HEK293 (cell line): ENCODE results near the gene FOXO6.
A peak's percentile ranks its signal among the peaks of the same experiment; 100 is the strongest.

Experiments used
- CTCF ChIA-PET: fragments of 350-600 bp; formaldehyde crosslinking; extraction: SDS; loops from one replicate; lab custom pipeline; 2021; ENCODE audit warnings: antibody characterized with exemption; lab: Yijun Ruan, JAX
- POLR2A ChIA-PET: fragments of 300-600 bp; formaldehyde crosslinking; extraction: SDS; loops from one replicate; lab custom pipeline; 2020; ENCODE audit warnings: antibody characterized with exemption, inconsistent platforms; lab: Yijun Ruan, JAX
- H3K27ac ChIP-seq: fragments of 200-500 bp; sonication (Bioruptor generic); 2 replicates; pipeline ENCODE4 v1.5.1; 2014; ENCODE audit warnings: low read depth, low read length, control low read depth, inconsistent platforms; ENCODE audit errors: extremely low read depth
- H3K36me3 ChIP-seq, 2 experiments: fragments of 200-500 bp in 1 of 2; sonication (Bioruptor generic) in 1 of 2; 1 replicate in 1 of 2; 2 replicates in 1 of 2; pipeline ENCODE4 v1.5.1; 2014 to 2017; ENCODE audit warnings: inconsistent platforms in 2 of 2, low read length in 2 of 2; ENCODE audit not compliant: control insufficient read depth in 2 of 2, insufficient read depth in 1 of 2
- H3K4me1 ChIP-seq: fragments of 200-500 bp; sonication (Bioruptor generic); 2 replicates; pipeline ENCODE4 v1.5.1; 2014; ENCODE audit warnings: mild to moderate bottlenecking, low read length, inconsistent platforms; ENCODE audit not compliant: control insufficient read depth, insufficient read depth
- H3K4me3 ChIP-seq: 2 replicates; pipeline ENCODE4 v1.5.1; 2011; ENCODE audit warnings: low read depth, mild to moderate bottlenecking, control low read depth, low read length, moderate library complexity
- H3K9me3 ChIP-seq: fragments of 200-500 bp; sonication (Bioruptor generic); 2 replicates; pipeline ENCODE4 v1.5.1; 2014; ENCODE audit warnings: low read depth, low read length, inconsistent platforms; ENCODE audit not compliant: control insufficient read depth, insufficient read depth
- GLIS1 ChIP-seq: fragments of 450-650 bp; formaldehyde crosslinking; IDR thresholded peaks from 2 replicates; pipeline ENCODE4 v1.5.1; 2016; ENCODE audit warnings: missing biosample characterization, missing genetic modification characterization
- GLIS2 ChIP-seq: fragments of 450-650 bp; formaldehyde crosslinking; IDR thresholded peaks from 2 replicates; pipeline ENCODE4 v1.5.1; 2016; ENCODE audit warnings: missing biosample characterization, missing genetic modification characterization
- PRDM1 ChIP-seq: fragments of 450-650 bp; formaldehyde crosslinking; IDR thresholded peaks from 2 replicates; pipeline ENCODE4; 2016; ENCODE audit warnings: missing biosample characterization, missing genetic modification characterization
- ZBTB17 ChIP-seq: fragments of 450-650 bp; formaldehyde crosslinking; IDR thresholded peaks from 2 replicates; pipeline ENCODE4 v1.5.1; 2016; ENCODE audit warnings: missing biosample characterization, missing genetic modification characterization
- ZBTB8A ChIP-seq: fragments of 450-650 bp; formaldehyde crosslinking; IDR thresholded peaks from 2 replicates; pipeline ENCODE4 v1.5.1; 2016; ENCODE audit warnings: missing biosample characterization, missing genetic modification characterization
- ZFHX2 ChIP-seq: fragments of 450-650 bp; formaldehyde crosslinking; conservative IDR thresholded peaks from 2 replicates; pipeline ENCODE4 v1.5.1; 2016; ENCODE audit warnings: missing biosample characterization, missing genetic modification characterization
- ZFP41 ChIP-seq: fragments of 450-650 bp; formaldehyde crosslinking; IDR thresholded peaks from 2 replicates; pipeline ENCODE4 v1.5.1; 2016; ENCODE audit warnings: missing biosample characterization, missing genetic modification characterization, borderline replicate concordance
- ZFP69B ChIP-seq: fragments of 450-650 bp; formaldehyde crosslinking; IDR thresholded peaks from 2 replicates; pipeline ENCODE4 v1.5.1; 2016; ENCODE audit warnings: missing biosample characterization, missing genetic modification characterization
- ZNF155 ChIP-seq: fragments of 450-650 bp; formaldehyde crosslinking; IDR thresholded peaks from 2 replicates; pipeline ENCODE4 v1.5.1; 2016; ENCODE audit warnings: missing biosample characterization, missing genetic modification characterization
- ZNF174 ChIP-seq: fragments of 450-650 bp; formaldehyde crosslinking; IDR thresholded peaks from 2 replicates; pipeline ENCODE4 v1.5.0; 2017; ENCODE audit warnings: missing biosample characterization, mild to moderate bottlenecking, missing genetic modification characterization
- ZNF223 ChIP-seq: fragments of 450-650 bp; formaldehyde crosslinking; IDR thresholded peaks from 2 replicates; pipeline ENCODE4 v1.5.1; 2016; ENCODE audit warnings: missing biosample characterization, missing genetic modification characterization
- ZNF366 ChIP-seq: fragments of 450-650 bp; formaldehyde crosslinking; conservative IDR thresholded peaks from 2 replicates; pipeline ENCODE4 v1.5.1; 2016; ENCODE audit warnings: missing biosample characterization, missing genetic modification characterization
- ZNF558 ChIP-seq: fragments of 450-650 bp; formaldehyde crosslinking; IDR thresholded peaks from 2 replicates; pipeline ENCODE4 v1.5.1; 2016; ENCODE audit warnings: missing biosample characterization, missing genetic modification characterization
- ZNF791 ChIP-seq: fragments of 450-650 bp; formaldehyde crosslinking; IDR thresholded peaks from 2 replicates; pipeline ENCODE4 v1.5.1; 2016; ENCODE audit warnings: missing biosample characterization, missing genetic modification characterization
- ZSCAN23 ChIP-seq: fragments of 450-650 bp; formaldehyde crosslinking; IDR thresholded peaks from 2 replicates; pipeline ENCODE4 v1.5.1; 2016; ENCODE audit warnings: missing biosample characterization, missing genetic modification characterization
- TF ChIP-seq, protein P1 (sequence below): fragments of 450-650 bp; formaldehyde crosslinking; IDR thresholded peaks from 2 replicates; pipeline ENCODE4 v1.5.1; 2016; ENCODE audit warnings: missing biosample characterization, missing genetic modification characterization
- TF ChIP-seq, protein P2 (sequence below): fragments of 450-650 bp; formaldehyde crosslinking; IDR thresholded peaks from 2 replicates; pipeline ENCODE4 v1.5.1; 2016; ENCODE audit warnings: missing biosample characterization, missing genetic modification characterization
- TF ChIP-seq, protein P3 (sequence below): fragments of 450-650 bp; formaldehyde crosslinking; IDR thresholded peaks from 2 replicates; pipeline ENCODE4 v1.5.1; 2016; ENCODE audit warnings: missing biosample characterization, missing genetic modification characterization
- TF ChIP-seq, protein P4 (sequence below): fragments of 450-650 bp; IDR thresholded peaks from 2 replicates; pipeline ENCODE4 v1.5.1; 2018; ENCODE audit warnings: missing biosample characterization, missing genetic modification characterization

FOXO6 gene

DNA sequence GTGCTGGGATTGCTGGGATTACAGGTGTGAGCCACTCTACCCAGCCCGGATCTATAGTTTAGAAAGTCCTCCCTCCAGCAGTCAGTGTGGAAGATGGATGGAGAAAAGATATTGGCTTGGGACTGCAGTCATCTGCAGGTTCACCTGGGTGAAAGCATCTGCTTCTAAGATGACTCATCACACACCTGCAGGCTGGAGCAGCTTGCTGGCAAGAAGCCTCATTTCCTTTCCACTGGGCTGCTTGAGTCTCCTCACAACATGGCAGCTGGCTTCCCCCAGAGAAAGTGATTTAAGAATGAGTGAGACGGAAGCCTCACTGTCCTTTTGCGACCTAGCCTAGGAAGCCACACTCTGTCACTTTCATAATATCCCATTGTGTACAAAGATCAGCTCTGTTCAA, 50.0 kb downstream of the FOXO6 start:
- no peaks in the 10 kb centered on the region for H3K4me1 ChIP-seq
- ChIA-PET CTCF (interaction anchor here (0.9 to 1.3 kb wide), 2 partner anchors 24 to 128 kb away, joined by 4 read pairs; no protein-coding TSS in a partner anchor), POLR2A (no interaction called here)
- no peaks in the 10 kb centered on the region for H3K36me3 ChIP-seq
- no peak overlapping the region for H3K4me3 ChIP-seq
- no peaks in the 10 kb centered on the region for H3K9me3 ChIP-seq
- H3K27ac ChIP-seq = no peak overlapping the region
- TF ChIP-seq ZNF791 (tag by site-specific recombination) (no peak), ZBTB17 (tag by site-specific recombination) (no peak), ZFP69B (tag by site-specific recombination) (no peak), ZNF174 (no peak), PRDM1 (tag by site-specific recombination) (peak; percentile 45; the same call in 1 of the 2 replicates)
- TF ChIP-seq, protein P1, sequence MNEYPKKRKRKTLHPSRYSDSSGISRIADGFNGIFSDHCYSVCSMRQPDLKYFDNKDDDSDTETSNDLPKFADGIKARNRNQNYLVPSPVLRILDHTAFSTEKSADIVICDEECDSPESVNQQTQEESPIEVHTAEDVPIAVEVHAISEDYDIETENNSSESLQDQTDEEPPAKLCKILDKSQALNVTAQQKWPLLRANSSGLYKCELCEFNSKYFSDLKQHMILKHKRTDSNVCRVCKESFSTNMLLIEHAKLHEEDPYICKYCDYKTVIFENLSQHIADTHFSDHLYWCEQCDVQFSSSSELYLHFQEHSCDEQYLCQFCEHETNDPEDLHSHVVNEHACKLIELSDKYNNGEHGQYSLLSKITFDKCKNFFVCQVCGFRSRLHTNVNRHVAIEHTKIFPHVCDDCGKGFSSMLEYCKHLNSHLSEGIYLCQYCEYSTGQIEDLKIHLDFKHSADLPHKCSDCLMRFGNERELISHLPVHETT (tag by site-specific recombination) = no peak

DNA sequence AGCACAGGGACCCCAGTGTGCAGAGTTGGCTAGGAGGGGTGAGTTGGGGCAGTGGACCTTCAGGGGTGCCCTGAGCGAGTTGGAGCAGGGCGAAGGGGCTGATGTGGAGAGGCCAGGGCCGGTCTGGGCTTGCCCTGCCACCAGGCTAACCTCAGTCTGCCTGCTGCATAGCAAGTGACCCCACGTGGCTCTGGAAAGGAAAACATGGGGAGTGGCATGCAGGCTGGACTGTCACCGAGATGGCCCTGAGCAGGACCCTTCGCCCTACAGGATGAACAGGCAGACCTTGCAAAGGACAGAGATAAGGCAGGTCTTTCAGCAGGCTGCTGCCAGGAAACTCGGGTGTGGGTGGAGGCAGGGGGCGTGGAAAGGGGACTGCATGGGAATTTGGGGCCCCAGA, 51.5 kb downstream of the FOXO6 start:
- CTCF ChIA-PET = no interaction called here
- POLR2A ChIA-PET = no interaction called here
- H3K4me1 ChIP-seq = no peaks in the 10 kb centered on the region
- TF ChIP-seq, protein P2, sequence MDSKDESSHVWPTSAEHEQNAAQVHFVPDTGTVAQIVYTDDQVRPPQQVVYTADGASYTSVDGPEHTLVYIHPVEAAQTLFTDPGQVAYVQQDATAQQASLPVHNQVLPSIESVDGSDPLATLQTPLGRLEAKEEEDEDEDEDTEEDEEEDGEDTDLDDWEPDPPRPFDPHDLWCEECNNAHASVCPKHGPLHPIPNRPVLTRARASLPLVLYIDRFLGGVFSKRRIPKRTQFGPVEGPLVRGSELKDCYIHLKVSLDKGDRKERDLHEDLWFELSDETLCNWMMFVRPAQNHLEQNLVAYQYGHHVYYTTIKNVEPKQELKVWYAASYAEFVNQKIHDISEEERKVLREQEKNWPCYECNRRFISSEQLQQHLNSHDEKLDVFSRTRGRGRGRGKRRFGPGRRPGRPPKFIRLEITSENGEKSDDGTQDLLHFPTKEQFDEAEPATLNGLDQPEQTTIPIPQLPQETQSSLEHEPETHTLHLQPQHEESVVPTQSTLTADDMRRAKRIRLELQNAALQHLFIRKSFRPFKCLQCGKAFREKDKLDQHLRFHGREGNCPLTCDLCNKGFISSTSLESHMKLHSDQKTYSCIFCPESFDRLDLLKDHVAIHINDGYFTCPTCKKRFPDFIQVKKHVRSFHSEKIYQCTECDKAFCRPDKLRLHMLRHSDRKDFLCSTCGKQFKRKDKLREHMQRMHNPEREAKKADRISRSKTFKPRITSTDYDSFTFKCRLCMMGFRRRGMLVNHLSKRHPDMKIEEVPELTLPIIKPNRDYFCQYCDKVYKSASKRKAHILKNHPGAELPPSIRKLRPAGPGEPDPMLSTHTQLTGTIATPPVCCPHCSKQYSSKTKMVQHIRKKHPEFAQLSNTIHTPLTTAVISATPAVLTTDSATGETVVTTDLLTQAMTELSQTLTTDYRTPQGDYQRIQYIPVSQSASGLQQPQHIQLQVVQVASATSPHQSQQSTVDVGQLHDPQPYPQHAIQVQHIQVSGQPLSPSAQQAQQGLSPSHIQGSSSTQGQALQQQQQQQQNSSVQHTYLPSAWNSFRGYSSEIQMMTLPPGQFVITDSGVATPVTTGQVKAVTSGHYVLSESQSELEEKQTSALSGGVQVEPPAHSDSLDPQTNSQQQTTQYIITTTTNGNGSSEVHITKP (tag by site-specific recombination) = peak; percentile 43; the same call in 1 of the 2 replicates
- no peak for TF ChIP-seq ZNF558
- TF ChIP-seq ZBTB8A (tag by site-specific recombination) = 0 out of 2 replicates have a peak, but pooled peaks have one; percentile 28
- TF ChIP-seq GLIS2 (tag by site-specific recombination) = 0 out of 2 replicates have a peak, but pooled peaks have one; percentile 29
- TF ChIP-seq, protein P3, sequence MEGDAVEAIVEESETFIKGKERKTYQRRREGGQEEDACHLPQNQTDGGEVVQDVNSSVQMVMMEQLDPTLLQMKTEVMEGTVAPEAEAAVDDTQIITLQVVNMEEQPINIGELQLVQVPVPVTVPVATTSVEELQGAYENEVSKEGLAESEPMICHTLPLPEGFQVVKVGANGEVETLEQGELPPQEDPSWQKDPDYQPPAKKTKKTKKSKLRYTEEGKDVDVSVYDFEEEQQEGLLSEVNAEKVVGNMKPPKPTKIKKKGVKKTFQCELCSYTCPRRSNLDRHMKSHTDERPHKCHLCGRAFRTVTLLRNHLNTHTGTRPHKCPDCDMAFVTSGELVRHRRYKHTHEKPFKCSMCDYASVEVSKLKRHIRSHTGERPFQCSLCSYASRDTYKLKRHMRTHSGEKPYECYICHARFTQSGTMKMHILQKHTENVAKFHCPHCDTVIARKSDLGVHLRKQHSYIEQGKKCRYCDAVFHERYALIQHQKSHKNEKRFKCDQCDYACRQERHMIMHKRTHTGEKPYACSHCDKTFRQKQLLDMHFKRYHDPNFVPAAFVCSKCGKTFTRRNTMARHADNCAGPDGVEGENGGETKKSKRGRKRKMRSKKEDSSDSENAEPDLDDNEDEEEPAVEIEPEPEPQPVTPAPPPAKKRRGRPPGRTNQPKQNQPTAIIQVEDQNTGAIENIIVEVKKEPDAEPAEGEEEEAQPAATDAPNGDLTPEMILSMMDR (tag by site-specific recombination) = peak; percentile 30; the same call in 1 of the 2 replicates
- no peak for TF ChIP-seq ZNF223 (tag by site-specific recombination)
- 0 out of 2 replicates have a peak, but pooled peaks have one; percentile 13 for TF ChIP-seq ZFHX2 (tag by site-specific recombination)
- TF ChIP-seq GLIS1 (tag by site-specific recombination) = peak; percentile 66
- TF ChIP-seq, all 188 proteins: peak for 6
- no peaks in the 10 kb centered on the region for H3K36me3 ChIP-seq
- no peak overlapping the region for H3K4me3 ChIP-seq
- H3K27ac ChIP-seq = no peak overlapping the region
- H3K9me3 ChIP-seq = no peaks in the 10 kb centered on the region

DNA sequence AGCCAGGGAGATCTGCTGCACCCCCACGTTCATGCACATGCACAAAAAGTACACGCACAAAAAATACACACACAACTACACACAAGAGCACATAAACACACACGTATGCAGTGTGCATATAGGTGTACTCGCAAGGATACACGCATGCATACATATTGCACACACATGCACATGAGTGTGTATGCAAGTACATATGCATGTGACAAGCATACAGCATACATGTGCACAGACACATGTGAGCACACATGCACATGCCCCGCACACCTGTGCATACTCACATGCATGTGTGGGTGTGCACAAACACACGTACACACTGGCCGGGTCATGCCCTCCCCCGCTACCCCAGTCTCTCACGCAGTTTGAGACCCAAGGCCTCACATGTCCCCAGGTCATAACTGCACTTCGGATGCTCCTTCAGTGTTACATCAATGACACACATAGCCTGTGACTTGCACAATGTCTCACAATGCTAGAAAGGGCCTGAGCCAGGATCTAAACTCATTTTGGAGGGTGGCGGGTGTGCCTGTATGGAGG, 52.6 kb downstream of the FOXO6 start:
- CTCF ChIA-PET = interaction anchor here (2.9 to 7.8 kb wide), 3 partner anchors 19 to 131 kb away, joined by 8 to 77 read pairs (median 73); partner anchors contain the start of gene FOXO6
- Histone ChIP-seq H3K36me3 (no peaks in the 10 kb centered on the region), H3K4me1 (no peaks in the 10 kb centered on the region), H3K9me3 (no peaks in the 10 kb centered on the region), H3K27ac (no peak overlapping the region), H3K4me3 (no peak overlapping the region)
- POLR2A ChIA-PET = interaction anchor here (1.0 kb wide), 1 partner anchor 52 kb away, joined by 3 read pairs; no protein-coding TSS in a partner anchor
- TF ChIP-seq ZNF155 = no peak
- TF ChIP-seq, protein P4, sequence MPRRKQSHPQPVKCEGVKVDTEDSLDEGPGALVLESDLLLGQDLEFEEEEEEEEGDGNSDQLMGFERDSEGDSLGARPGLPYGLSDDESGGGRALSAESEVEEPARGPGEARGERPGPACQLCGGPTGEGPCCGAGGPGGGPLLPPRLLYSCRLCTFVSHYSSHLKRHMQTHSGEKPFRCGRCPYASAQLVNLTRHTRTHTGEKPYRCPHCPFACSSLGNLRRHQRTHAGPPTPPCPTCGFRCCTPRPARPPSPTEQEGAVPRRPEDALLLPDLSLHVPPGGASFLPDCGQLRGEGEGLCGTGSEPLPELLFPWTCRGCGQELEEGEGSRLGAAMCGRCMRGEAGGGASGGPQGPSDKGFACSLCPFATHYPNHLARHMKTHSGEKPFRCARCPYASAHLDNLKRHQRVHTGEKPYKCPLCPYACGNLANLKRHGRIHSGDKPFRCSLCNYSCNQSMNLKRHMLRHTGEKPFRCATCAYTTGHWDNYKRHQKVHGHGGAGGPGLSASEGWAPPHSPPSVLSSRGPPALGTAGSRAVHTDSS (tag by site-specific recombination) = no peak
- peak; percentile 42; the same call in 1 of the 2 replicates for TF ChIP-seq ZNF366 (tag by site-specific recombination)
- no peak for TF ChIP-seq ZFP41 (tag by site-specific recombination)
- TF ChIP-seq ZSCAN23 = no peak
